Measurements from ENCODE around the gene MPZL3.

MPZL3 gene

GRCh38 chr11:118283756-118284350 lies 31.7 kb upstream of the MPZL3 start:
- Histone ChIP-seq H3K27ac (no peak overlapping the region), H3K9me3 (no peaks in the 10 kb centered on the region), H3K4me3 (ENCODE audit: low read depth in 1 of 2, low read length in 1 of 2) (no peak overlapping the region), H3K4me1 (ENCODE audit: control insufficient read depth in 1 of 2, insufficient read depth in 1 of 2, low read depth in 1 of 2, low read length in 1 of 2) (no peaks in the 10 kb centered on the region), H3K27me3 (no peaks in the 10 kb centered on the region), H3K36me3 (no peaks in the 10 kb centered on the region)
- TF ChIP-seq CTCF (IDR thresholded peaks at IDR 0.05): no peak

GRCh38 chr11:118283037-118283636 lies 31.0 kb upstream of the MPZL3 start:
- Histone ChIP-seq H3K9me3 (no peaks in the 10 kb centered on the region), H3K36me3 (no peaks in the 10 kb centered on the region), H3K27me3 (no peaks in the 10 kb centered on the region), H3K4me3 (ENCODE audit: low read depth in 1 of 2, low read length in 1 of 2) (no peak overlapping the region), H3K27ac (no peak overlapping the region), H3K4me1 (ENCODE audit: control insufficient read depth in 1 of 2, insufficient read depth in 1 of 2, low read depth in 1 of 2, low read length in 1 of 2) (no peaks in the 10 kb centered on the region)
- no peak for TF ChIP-seq CTCF (IDR thresholded peaks at IDR 0.05)

GRCh38 chr11:118282606-118283005 lies 30.4 kb upstream of the MPZL3 start:
- H3K4me3 ChIP-seq (ENCODE audit: low read depth in 1 of 2, low read length in 1 of 2): no peak overlapping the region
- no peaks in the 10 kb centered on the region for H3K4me1 ChIP-seq (ENCODE audit: control insufficient read depth in 1 of 2, insufficient read depth in 1 of 2, low read depth in 1 of 2, low read length in 1 of 2)
- H3K36me3 ChIP-seq: no peaks in the 10 kb centered on the region
- H3K27ac ChIP-seq: no peak overlapping the region
- no peak for TF ChIP-seq CTCF (IDR thresholded peaks at IDR 0.05)
- H3K9me3 ChIP-seq: no peaks in the 10 kb centered on the region
- H3K27me3 ChIP-seq: no peaks in the 10 kb centered on the region

GRCh38 chr11:118281284-118281683 lies 29.1 kb upstream of the MPZL3 start:
- Histone ChIP-seq H3K9me3 (no peaks in the 10 kb centered on the region), H3K36me3 (no peaks in the 10 kb centered on the region), H3K4me3 (ENCODE audit: low read depth in 1 of 2, low read length in 1 of 2) (no peak overlapping the region), H3K4me1 (ENCODE audit: control insufficient read depth in 1 of 2, insufficient read depth in 1 of 2, low read depth in 1 of 2, low read length in 1 of 2) (no peaks in the 10 kb centered on the region), H3K27me3 (peaks cover 1% of the 10 kb centered on the region), H3K27ac (no peak overlapping the region)
- no peak for TF ChIP-seq CTCF (IDR thresholded peaks at IDR 0.05)

GRCh38 chr11:118277312-118277711 lies 25.1 kb upstream of the MPZL3 start:
- TF ChIP-seq CTCF (IDR thresholded peaks at IDR 0.05): no peak
- no peak overlapping the region for H3K27ac ChIP-seq
- no peaks in the 10 kb centered on the region for H3K9me3 ChIP-seq
- H3K27me3 ChIP-seq: peaks cover 9% of the 10 kb centered on the region
- no peak overlapping the region for H3K4me3 ChIP-seq (ENCODE audit: low read depth in 1 of 2, low read length in 1 of 2)
- H3K36me3 ChIP-seq: no peaks in the 10 kb centered on the region
- no peaks in the 10 kb centered on the region for H3K4me1 ChIP-seq (ENCODE audit: control insufficient read depth in 1 of 2, insufficient read depth in 1 of 2, low read depth in 1 of 2, low read length in 1 of 2)

Measured in neutrophil (primary cell).